Stomach (tissue), 4 donors: ENCODE results near the gene ZMIZ2.

Source experiments
- POLR2A ChIP-seq, 4 donors: fragments of 450-650 bp; IDR thresholded peaks; one replicate each; pipeline ENCODE4 v1.6.1; 2016; ENCODE audit warnings: antibody characterized with exemption in 4 of 4, control low read depth in 2 of 4, mild to moderate bottlenecking in 1 of 4, moderate library complexity in 1 of 4
- POLR2AphosphoS5 ChIP-seq, 3 donors: sonication (generic); formaldehyde crosslinking; IDR thresholded peaks; one replicate each; pipeline ENCODE4 v1.6.1; 2016; ENCODE audit warnings: antibody characterized with exemption in 3 of 3
- TF ChIP-seq, protein P1 (sequence below), 7 experiments: fragments of 450-650 bp in 4 of 7; fragments of 200-600 bp in 3 of 7; sonication (generic) in 3 of 7; IDR thresholded peaks; one replicate each; pipeline ENCODE4 v1.5.1; 2016 to 2019; ENCODE audit warnings: antibody characterized with exemption in 7 of 7, control low read depth in 2 of 7, mild to moderate bottlenecking in 1 of 7

- TF ChIP-seq, protein P1, sequence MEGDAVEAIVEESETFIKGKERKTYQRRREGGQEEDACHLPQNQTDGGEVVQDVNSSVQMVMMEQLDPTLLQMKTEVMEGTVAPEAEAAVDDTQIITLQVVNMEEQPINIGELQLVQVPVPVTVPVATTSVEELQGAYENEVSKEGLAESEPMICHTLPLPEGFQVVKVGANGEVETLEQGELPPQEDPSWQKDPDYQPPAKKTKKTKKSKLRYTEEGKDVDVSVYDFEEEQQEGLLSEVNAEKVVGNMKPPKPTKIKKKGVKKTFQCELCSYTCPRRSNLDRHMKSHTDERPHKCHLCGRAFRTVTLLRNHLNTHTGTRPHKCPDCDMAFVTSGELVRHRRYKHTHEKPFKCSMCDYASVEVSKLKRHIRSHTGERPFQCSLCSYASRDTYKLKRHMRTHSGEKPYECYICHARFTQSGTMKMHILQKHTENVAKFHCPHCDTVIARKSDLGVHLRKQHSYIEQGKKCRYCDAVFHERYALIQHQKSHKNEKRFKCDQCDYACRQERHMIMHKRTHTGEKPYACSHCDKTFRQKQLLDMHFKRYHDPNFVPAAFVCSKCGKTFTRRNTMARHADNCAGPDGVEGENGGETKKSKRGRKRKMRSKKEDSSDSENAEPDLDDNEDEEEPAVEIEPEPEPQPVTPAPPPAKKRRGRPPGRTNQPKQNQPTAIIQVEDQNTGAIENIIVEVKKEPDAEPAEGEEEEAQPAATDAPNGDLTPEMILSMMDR (IDR thresholded peaks at IDR 0.05): no peak
- TF ChIP-seq POLR2A (IDR thresholded peaks at IDR 0.05): no peak
- TF ChIP-seq POLR2AphosphoS5 (IDR thresholded peaks at IDR 0.05): no peak
Measured at GRCh38 chr7:44713680-44714335, 34.8 kb upstream of the ZMIZ2 start.
